Measurements from ENCODE around the gene THEMIS.

The THEMIS gene

DNA sequence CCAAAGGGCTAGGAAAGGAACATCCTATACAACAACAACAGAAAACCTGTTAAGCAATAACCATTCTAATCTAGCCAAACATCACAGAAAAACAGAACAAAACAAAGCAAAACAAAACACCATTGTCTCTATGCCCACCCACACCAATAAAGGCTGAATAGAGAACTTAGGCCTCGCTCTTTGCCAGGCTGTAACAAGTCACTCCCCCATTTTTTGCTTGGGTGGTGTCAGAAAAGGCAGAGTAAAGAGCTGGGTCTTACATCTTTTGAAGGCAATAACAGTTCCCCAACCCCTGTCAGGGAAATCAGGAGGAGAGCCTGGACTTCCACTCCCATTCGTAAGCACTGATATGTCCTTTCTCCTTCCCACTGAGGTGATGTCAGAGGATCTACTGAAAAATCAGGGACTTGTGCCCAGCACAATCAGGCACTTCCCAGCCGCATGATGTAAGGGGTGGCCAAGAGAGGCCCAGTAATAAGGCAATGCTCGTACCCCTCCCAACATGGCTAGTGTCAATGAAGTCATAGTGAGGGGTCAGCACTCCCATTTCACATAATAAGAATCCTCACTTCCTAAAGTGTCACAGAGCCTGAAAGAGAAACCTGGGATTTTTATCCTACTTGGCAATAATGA, 31.0 kb downstream of the THEMIS start:
- TF ChIP-seq, protein P1, sequence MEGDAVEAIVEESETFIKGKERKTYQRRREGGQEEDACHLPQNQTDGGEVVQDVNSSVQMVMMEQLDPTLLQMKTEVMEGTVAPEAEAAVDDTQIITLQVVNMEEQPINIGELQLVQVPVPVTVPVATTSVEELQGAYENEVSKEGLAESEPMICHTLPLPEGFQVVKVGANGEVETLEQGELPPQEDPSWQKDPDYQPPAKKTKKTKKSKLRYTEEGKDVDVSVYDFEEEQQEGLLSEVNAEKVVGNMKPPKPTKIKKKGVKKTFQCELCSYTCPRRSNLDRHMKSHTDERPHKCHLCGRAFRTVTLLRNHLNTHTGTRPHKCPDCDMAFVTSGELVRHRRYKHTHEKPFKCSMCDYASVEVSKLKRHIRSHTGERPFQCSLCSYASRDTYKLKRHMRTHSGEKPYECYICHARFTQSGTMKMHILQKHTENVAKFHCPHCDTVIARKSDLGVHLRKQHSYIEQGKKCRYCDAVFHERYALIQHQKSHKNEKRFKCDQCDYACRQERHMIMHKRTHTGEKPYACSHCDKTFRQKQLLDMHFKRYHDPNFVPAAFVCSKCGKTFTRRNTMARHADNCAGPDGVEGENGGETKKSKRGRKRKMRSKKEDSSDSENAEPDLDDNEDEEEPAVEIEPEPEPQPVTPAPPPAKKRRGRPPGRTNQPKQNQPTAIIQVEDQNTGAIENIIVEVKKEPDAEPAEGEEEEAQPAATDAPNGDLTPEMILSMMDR (IDR thresholded peaks at IDR 0.05): no peak

DNA sequence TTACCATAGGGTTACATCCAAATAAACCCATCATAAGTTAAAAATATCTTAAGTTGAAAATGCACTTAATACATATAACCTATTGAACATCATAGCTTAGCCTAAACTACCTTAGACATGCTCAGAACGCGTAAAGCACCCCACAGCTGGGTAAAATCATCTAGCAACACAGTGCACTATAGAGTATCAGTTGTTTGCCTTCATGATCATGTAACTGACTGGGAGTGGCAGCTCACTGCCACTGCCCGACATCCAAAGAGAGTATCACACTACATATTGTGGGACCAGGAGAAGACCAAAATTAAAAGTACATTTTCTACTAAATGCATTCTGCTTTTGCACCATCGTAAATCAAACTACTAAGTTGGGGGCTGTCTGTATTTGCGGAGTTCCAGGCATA, 31.7 kb downstream of the THEMIS start:
- TF ChIP-seq, protein P1 (IDR thresholded peaks at IDR 0.05): no peak

DNA sequence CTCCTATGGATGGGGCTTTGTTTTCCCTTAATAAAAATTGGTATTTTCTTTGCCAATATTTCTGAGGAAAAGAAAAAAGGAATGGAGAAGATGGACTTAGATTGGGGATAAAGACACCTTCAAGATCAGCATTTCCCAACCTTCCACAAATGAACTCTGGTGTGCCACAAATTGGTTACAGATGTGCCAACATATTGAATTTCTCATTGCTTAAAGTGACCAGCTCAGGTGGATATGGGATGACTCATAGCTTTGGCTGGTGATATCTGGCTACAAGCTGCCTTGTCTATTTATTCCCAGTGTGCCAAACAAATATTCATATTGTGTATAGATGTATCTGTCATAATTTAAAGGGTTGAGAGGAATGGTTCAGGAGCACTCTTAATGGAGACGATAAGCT, 32.5 kb downstream of the THEMIS start:
- TF ChIP-seq, protein P1 (IDR thresholded peaks at IDR 0.05): no peak

DNA sequence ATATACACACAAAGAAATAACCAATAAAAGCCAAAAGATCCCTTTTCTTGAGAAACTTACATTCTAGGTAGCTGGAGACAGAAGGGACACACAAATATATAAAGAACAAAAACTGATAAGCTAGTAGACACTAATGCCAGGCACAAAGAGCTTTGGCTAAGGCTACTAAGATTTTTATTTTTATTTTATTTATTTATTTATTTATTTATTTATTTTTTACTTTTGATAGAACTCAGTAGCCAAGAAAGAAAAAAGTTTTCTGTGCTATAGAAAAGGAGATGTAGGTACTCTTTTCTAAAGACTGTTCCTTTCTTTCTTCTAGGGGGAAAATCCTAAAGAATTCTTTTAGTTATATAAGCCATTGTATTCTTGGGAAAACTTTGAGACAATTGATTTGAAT, 34.1 kb downstream of the THEMIS start:
- TF ChIP-seq, protein P1 (IDR thresholded peaks at IDR 0.05): no peak

DNA sequence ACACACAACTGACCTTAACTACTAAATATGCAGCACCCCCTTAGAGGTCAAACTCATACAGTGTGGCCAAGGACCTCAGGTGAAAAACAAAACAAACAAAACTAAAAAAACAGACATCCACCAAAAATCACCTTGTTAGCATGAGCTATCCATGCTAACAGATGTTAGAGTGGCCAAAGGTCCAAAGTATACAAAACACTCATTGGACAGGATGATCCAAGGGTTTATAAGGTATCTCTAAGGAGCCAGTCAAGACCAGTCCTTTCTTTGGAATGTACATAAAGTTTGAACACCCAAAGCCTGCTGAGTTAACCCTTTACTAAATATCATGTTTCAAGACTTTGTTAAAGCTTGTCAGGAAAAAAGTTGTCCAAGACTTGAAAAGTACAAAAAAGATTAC, 35.8 kb downstream of the THEMIS start:
- TF ChIP-seq, protein P1 (IDR thresholded peaks at IDR 0.05): no peak

DNA sequence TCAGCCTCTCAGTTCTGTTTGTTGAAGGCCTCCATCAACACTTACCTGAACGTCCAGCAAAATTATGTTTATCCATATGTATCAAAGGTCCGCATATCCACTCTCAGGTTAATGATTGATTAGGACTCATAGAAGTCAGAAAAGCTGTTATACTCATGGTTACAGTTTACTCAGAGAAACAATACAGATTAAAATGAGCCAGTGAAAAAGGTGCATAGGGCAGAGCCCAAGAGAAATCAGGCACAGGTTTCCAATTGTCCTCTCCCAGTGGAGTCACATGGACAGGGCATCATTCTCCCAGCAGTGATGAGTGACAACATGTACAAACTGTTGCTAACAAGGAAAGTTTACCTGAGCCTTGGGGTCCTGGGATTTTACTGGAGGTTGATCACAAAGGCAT, 36.2 kb downstream of the THEMIS start:
- TF ChIP-seq, protein P1 (IDR thresholded peaks at IDR 0.05): no peak

DNA sequence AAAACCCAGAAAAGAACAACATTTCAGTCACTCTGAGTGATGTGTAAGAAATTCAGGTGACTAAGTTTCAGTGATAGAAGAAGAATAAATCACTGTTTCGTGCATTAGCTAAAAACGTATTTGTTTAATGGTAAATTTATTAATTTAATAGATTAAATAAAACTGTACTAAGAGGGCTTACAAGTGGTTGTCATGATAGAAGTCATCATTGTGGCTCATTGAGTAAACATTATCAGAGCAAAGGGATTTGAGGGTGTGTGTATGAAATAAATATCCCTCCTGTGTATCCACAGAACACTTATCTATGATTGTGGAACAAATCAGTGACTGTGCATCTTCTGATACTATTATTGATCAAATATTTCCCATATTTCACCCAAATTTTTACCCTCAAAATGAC, 40.1 kb downstream of the THEMIS start:
- TF ChIP-seq, protein P1 (IDR thresholded peaks at IDR 0.05): no peak

DNA sequence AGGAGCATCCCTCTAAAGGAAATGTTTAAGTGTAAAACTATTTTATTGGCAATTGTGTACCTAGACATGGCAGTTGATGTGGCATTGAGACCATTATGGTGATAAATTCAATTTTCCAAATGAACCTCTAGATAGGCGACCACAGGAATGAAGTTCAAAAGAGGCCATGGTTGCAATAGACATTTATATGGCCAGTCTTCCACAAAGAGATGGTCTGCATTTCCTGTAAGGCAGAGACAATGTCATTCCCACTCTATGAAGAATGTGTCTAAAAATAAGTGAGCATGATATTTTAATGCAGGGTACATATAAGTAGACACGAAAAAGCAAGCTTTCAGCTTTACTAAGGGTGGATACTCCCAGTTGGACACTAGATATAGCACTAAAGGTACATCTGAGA, 40.9 kb downstream of the THEMIS start:
- TF ChIP-seq, protein P1 (IDR thresholded peaks at IDR 0.05): no peak
